HepG2 (cell line): ENCODE results near the gene DCST2. TPM values are rescaled to one million over a fixed set of nuclear protein-coding genes. Genes with fewer than 3 reads are reported as not detected.
A peak's percentile ranks its signal among the peaks of the same experiment; 100 is the strongest.

Experiments used
- BCL6 ChIP-seq: IDR thresholded peaks from 2 replicates; pipeline ENCODE4 v1.6.1; 2016; ENCODE audit warnings: missing genetic modification reagents, missing compliant biosample characterization
- CCDC6 ChIP-seq: sonication (generic); formaldehyde crosslinking; IDR thresholded peaks from 2 replicates; pipeline ENCODE4 v1.8.1; 2022; ENCODE audit warnings: mild to moderate bottlenecking, missing genetic modification reagents, moderate library complexity
- EP300 ChIP-seq, 3 experiments: sonication (generic) in 1 of 3; formaldehyde crosslinking in 1 of 3; IDR thresholded peaks; 2 replicates each; pipeline versions ENCODE4 v1.5.1 to v1.6.1; 2011 to 2020; ENCODE audit warnings: low read depth in 2 of 3, low read length in 2 of 3, borderline replicate concordance in 1 of 3, improper control_type of control experiment in 1 of 3, mild to moderate bottlenecking in 1 of 3, missing genetic modification reagents in 1 of 3, moderate library complexity in 1 of 3
- KAT8 ChIP-seq: IDR thresholded peaks from 2 replicates; pipeline ENCODE4 v1.6.1; 2016; ENCODE audit warnings: missing genetic modification reagents, missing compliant biosample characterization
- PCBP1 ChIP-seq: fragments of 200-400 bp; formaldehyde crosslinking; IDR thresholded peaks from 2 replicates; pipeline ENCODE4 v1.6.1; 2017; ENCODE audit warnings: mild to moderate bottlenecking, low read depth, low read length, borderline replicate concordance
- SNAI1 ChIP-seq: sonication (generic); formaldehyde crosslinking; IDR thresholded peaks from 2 replicates; pipeline ENCODE4 v1.5.0; 2020; ENCODE audit warnings: mild to moderate bottlenecking, missing genetic modification reagents, borderline replicate concordance
- ZFP90 ChIP-seq: sonication (generic); formaldehyde crosslinking; IDR thresholded peaks from 2 replicates; pipeline ENCODE4 v1.8.0; 2022; ENCODE audit warnings: missing genetic modification reagents, mild to moderate bottlenecking, inconsistent platforms, borderline replicate concordance
- ZNF276 ChIP-seq: sonication (generic); formaldehyde crosslinking; IDR thresholded peaks from 2 replicates; pipeline ENCODE4 v1.4.0; 2020; ENCODE audit warnings: mild to moderate bottlenecking, low read depth, missing genetic modification reagents
- ZNF775 ChIP-seq: sonication (generic); formaldehyde crosslinking; IDR thresholded peaks from 2 replicates; pipeline ENCODE4 v1.4.0; 2020; ENCODE audit warnings: missing genetic modification reagents, mild to moderate bottlenecking, moderate library complexity, borderline replicate concordance
- polyA plus RNA-seq, 8 experiments: library from polyadenylated mRNA; depleted of rRNA in 3 of 8; stranded (reverse) in 7 of 8; unstranded in 1 of 8; fragments of >200 nt; fragmentation: Illumina TruSeq in 4 of 8; extraction: Trizol in 4 of 8; gene quantifications; 2 replicates each; pipeline versions ENCODE4 v1.2.1 to v1.2.3, GENCODE V29; 2011 to 2016; ENCODE audit warnings: low read depth in 4 of 8, missing spikeins in 1 of 8, mixed read lengths in 1 of 8; ENCODE audit not compliant: insufficient read depth in 1 of 8
- total RNA-seq, 5 experiments: library from RNA; depleted of rRNA; stranded (reverse); fragments of >200 nt; fragmentation: Illumina TruSeq; extraction: Trizol; gene quantifications; 2 replicates each; pipeline ENCODE4 v1.2.3, GENCODE V29; 2016; ENCODE audit warnings: low read depth in 1 of 5
- TF ChIP-seq, protein P1 (sequence below): sonication (generic); formaldehyde crosslinking; IDR thresholded peaks from 2 replicates; pipeline ENCODE4 v1.4.0; 2020; ENCODE audit warnings: missing genetic modification reagents
- TF ChIP-seq, protein P2 (sequence below): sonication (generic); formaldehyde crosslinking; IDR thresholded peaks from 2 replicates; pipeline ENCODE4 v1.4.0; 2020; ENCODE audit warnings: missing genetic modification reagents, low read depth, mild to moderate bottlenecking, borderline replicate concordance

DCST2 gene
- total and polyA plus RNA-seq, 2 of the 13 experiments (the other 11 are each of a cell fraction or from before 2014, with no cell fraction given): 0.74 TPM; not detected in 1

- TF ChIP-seq EP300 (IDR thresholded peaks at IDR 0.05; ENCODE audit: low read depth in 2 of 2, low read length in 2 of 2): peak; percentile 8 to 23; a peak in 1 of 4 replicates
- no peak for TF ChIP-seq EP300 (CRISPR knock-in tag; IDR thresholded peaks at IDR 0.05; ENCODE audit: borderline replicate concordance)
- TF ChIP-seq ZNF276 (CRISPR knock-in tag): peak; percentile 94
- no peak for TF ChIP-seq BCL6 (CRISPR knock-in tag)
- TF ChIP-seq CCDC6 (CRISPR knock-in tag): peak; percentile 89; the same call in 1 of the 2 replicates
- TF ChIP-seq SNAI1 (CRISPR knock-in tag): 0 out of 2 replicates have a peak, but pooled peaks have one; percentile 14
- 0 out of 2 replicates have a peak, but pooled peaks have one; percentile 29 for TF ChIP-seq PCBP1
- TF ChIP-seq ZFP90 (CRISPR knock-in tag): peak; percentile 3; the same call in 1 of the 2 replicates
- TF ChIP-seq ZNF775 (CRISPR knock-in tag): peak; percentile 78; the same call in 1 of the 2 replicates
- TF ChIP-seq, protein P1, sequence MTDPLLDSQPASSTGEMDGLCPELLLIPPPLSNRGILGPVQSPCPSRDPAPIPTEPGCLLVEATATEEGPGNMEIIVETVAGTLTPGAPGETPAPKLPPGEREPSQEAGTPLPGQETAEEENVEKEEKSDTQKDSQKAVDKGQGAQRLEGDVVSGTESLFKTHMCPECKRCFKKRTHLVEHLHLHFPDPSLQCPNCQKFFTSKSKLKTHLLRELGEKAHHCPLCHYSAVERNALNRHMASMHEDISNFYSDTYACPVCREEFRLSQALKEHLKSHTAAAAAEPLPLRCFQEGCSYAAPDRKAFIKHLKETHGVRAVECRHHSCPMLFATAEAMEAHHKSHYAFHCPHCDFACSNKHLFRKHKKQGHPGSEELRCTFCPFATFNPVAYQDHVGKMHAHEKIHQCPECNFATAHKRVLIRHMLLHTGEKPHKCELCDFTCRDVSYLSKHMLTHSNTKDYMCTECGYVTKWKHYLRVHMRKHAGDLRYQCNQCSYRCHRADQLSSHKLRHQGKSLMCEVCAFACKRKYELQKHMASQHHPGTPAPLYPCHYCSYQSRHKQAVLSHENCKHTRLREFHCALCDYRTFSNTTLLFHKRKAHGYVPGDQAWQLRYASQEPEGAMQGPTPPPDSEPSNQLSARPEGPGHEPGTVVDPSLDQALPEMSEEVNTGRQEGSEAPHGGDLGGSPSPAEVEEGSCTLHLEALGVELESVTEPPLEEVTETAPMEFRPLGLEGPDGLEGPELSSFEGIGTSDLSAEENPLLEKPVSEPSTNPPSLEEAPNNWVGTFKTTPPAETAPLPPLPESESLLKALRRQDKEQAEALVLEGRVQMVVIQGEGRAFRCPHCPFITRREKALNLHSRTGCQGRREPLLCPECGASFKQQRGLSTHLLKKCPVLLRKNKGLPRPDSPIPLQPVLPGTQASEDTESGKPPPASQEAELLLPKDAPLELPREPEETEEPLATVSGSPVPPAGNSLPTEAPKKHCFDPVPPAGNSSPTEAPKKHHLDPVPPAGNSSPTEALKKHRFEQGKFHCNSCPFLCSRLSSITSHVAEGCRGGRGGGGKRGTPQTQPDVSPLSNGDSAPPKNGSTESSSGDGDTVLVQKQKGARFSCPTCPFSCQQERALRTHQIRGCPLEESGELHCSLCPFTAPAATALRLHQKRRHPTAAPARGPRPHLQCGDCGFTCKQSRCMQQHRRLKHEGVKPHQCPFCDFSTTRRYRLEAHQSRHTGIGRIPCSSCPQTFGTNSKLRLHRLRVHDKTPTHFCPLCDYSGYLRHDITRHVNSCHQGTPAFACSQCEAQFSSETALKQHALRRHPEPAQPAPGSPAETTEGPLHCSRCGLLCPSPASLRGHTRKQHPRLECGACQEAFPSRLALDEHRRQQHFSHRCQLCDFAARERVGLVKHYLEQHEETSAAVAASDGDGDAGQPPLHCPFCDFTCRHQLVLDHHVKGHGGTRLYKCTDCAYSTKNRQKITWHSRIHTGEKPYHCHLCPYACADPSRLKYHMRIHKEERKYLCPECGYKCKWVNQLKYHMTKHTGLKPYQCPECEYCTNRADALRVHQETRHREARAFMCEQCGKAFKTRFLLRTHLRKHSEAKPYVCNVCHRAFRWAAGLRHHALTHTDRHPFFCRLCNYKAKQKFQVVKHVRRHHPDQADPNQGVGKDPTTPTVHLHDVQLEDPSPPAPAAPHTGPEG (CRISPR knock-in tag): no peak
- TF ChIP-seq, protein P2, sequence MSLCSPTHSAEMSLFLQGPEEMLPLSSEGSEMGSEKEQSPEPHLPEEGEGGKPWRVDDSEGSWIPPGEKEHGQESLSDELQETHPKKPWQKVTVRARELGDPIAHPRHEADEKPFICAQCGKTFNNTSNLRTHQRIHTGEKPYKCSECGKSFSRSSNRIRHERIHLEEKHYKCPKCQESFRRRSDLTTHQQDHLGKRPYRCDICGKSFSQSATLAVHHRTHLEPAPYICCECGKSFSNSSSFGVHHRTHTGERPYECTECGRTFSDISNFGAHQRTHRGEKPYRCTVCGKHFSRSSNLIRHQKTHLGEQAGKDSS (CRISPR knock-in tag): 0 out of 2 replicates have a peak, but pooled peaks have one; percentile 30
- peak; percentile 83 for TF ChIP-seq KAT8
Measured at GRCh38 chr1:154974102-154974807, 59.3 kb downstream of the DCST2 start, which contains the start of gene CKS1B (continued).
